Uterus (tissue), 2 donors: ENCODE measurements around the gene CSNK1A1L.

ENCODE experiments used
- CTCF ChIP-seq, 4 experiments: fragments of 200-600 bp in 2 of 4; fragments of 450-650 bp in 2 of 4; sonication (generic) in 2 of 4; IDR thresholded peaks; one replicate each; pipeline ENCODE4 v1.5.1; 2016 to 2019; ENCODE audit warnings: antibody characterized with exemption in 4 of 4, mild to moderate bottlenecking in 2 of 4, moderate library complexity in 1 of 4
- POLR2A ChIP-seq, 2 donors: fragments of 450-650 bp; IDR thresholded peaks; one replicate each; pipeline ENCODE4 v1.6.1; 2016; ENCODE audit warnings: antibody characterized with exemption in 2 of 2, mild to moderate bottlenecking in 1 of 2, moderate library complexity in 1 of 2

- TF ChIP-seq CTCF (IDR thresholded peaks at IDR 0.05) (no peak), POLR2A (IDR thresholded peaks at IDR 0.05) (no peak)
Measured at GRCh38 chr13:37067874-37068273, 37.6 kb downstream of the CSNK1A1L start.
